Neural crest cell (in vitro differentiated cells): Measurements from ENCODE around the gene CAV1. TPM values are rescaled to one million over a fixed set of nuclear protein-coding genes. Genes with fewer than 3 reads are reported as not detected.

Source experiments
- DNase-seq: peaks from one replicate; pipeline ENCODE4 v3.0.0; 2021; ENCODE audit warnings: low read depth, mixed read lengths, low spot score
- H3K27ac Mint-ChIP-seq: one replicate; pipeline ENCODE4 v1.8.0; 2021; ENCODE audit warnings: mild to moderate bottlenecking, mixed read lengths; ENCODE audit not compliant: unreplicated experiment
- H3K27me3 Mint-ChIP-seq: 2 replicates; pipeline ENCODE4 v1.8.0; 2021; ENCODE audit warnings: low read depth, mild to moderate bottlenecking, mixed read lengths
- H3K36me3 Mint-ChIP-seq: 2 replicates; pipeline ENCODE4 v1.8.0; 2021; ENCODE audit warnings: low read depth, mild to moderate bottlenecking, mixed read lengths
- H3K4me1 Mint-ChIP-seq: 2 replicates; pipeline ENCODE4 v1.8.0; 2021; ENCODE audit warnings: mixed read lengths
- H3K4me3 Mint-ChIP-seq: one replicate; pipeline ENCODE4 v1.8.0; 2021; ENCODE audit warnings: mild to moderate bottlenecking, mixed read lengths
- H3K9me3 Mint-ChIP-seq: 2 replicates; pipeline ENCODE4 v1.8.0; 2021; ENCODE audit warnings: mixed read lengths
- CTCF ChIP-seq: fragments of 200-600 bp; sonication (generic); conservative IDR thresholded peaks from 2 replicates; pipeline ENCODE4 v1.5.0; 2021; ENCODE audit warnings: antibody characterized with exemption, mild to moderate bottlenecking
- total RNA-seq: library from RNA; stranded (reverse); gene quantifications from 2 replicates; pipeline ENCODE4 v1.2.1, GENCODE V29; 2021

CAV1 gene
- total RNA-seq, 1 donor from 2014 or later: 3.7 TPM

GRCh38 chr7:116561697-116562483, 37.1 kb downstream of the CAV1 start:
- peaks cover 6% of the 10 kb centered on the region for H3K9me3 Mint-ChIP-seq
- H3K27ac Mint-ChIP-seq: no peak overlapping the region
- no peak for DNase-seq
- no peak for TF ChIP-seq CTCF
- H3K4me3 Mint-ChIP-seq: no peak overlapping the region
- H3K36me3 Mint-ChIP-seq: no peaks in the 10 kb centered on the region
- H3K4me1 Mint-ChIP-seq: peaks cover 11% of the 10 kb centered on the region
- peaks cover 10% of the 10 kb centered on the region for H3K27me3 Mint-ChIP-seq

GRCh38 chr7:116562529-116563121, 37.8 kb downstream of the CAV1 start:
- TF ChIP-seq CTCF: no peak
- Mint-ChIP-seq H3K4me1 (peaks cover 11% of the 10 kb centered on the region), H3K4me3 (no peak overlapping the region), H3K27me3 (peaks cover 11% of the 10 kb centered on the region), H3K27ac (no peak overlapping the region), H3K9me3 (peaks cover 6% of the 10 kb centered on the region), H3K36me3 (no peaks in the 10 kb centered on the region)
- DNase-seq: no peak

- Mint-ChIP-seq H3K4me1 (no peaks in the 10 kb centered on the region), H3K27me3 (peaks cover 11% of the 10 kb centered on the region), H3K4me3 (no peak overlapping the region), H3K9me3 (peaks cover 6% of the 10 kb centered on the region), H3K27ac (no peak overlapping the region), H3K36me3 (no peaks in the 10 kb centered on the region)
- no peak for TF ChIP-seq CTCF
- no peak for DNase-seq
These were observed 41.1 kb downstream of the CAV1 start for GRCh38 chr7:116565981-116566380.

GRCh38 chr7:116566666-116567065, 41.8 kb downstream of the CAV1 start:
- H3K9me3 Mint-ChIP-seq: peaks cover 4% of the 10 kb centered on the region
- no peak for TF ChIP-seq CTCF
- H3K36me3 Mint-ChIP-seq: no peaks in the 10 kb centered on the region
- no peak overlapping the region for H3K4me3 Mint-ChIP-seq
- H3K27ac Mint-ChIP-seq: no peak overlapping the region
- DNase-seq: no peak
- peaks cover 11% of the 10 kb centered on the region for H3K27me3 Mint-ChIP-seq
- no peaks in the 10 kb centered on the region for H3K4me1 Mint-ChIP-seq

- Mint-ChIP-seq H3K4me3 (no peak overlapping the region), H3K36me3 (no peaks in the 10 kb centered on the region), H3K27me3 (peaks cover 6% of the 10 kb centered on the region), H3K27ac (no peak overlapping the region), H3K9me3 (no peaks in the 10 kb centered on the region), H3K4me1 (peaks cover 14% of the 10 kb centered on the region)
- no peak for DNase-seq
- no peak for TF ChIP-seq CTCF
These were observed 44.9 kb downstream of the CAV1 start for GRCh38 chr7:116569737-116570136.
